Measurements from ENCODE around the gene ADORA2A.

GRCh38 chr22:24426436-24426835 lies 963 bp upstream of the ADORA2A start:
- TF ChIP-seq CTCF (IDR thresholded peaks at IDR 0.05) (no peak), POLR2A (IDR thresholded peaks at IDR 0.05) (no peak)
